GM23248 (cell line): Measurements from ENCODE around the gene AOPEP. TPM values are rescaled to one million over a fixed set of nuclear protein-coding genes. Genes with fewer than 3 reads are reported as not detected.

ENCODE experiments used
- DNase-seq: peaks from one replicate; pipeline ENCODE4 v3.0.0-alpha.2; 2015
- H2AFZ ChIP-seq: fragments of 200-600 bp; sonication (generic); 2 replicates; pipeline ENCODE4 v1.6.1; 2016; ENCODE audit warnings: antibody characterized with exemption
- H3F3A ChIP-seq: fragments of 200-600 bp; sonication (generic); 2 replicates; pipeline ENCODE4 v1.6.1; 2016; ENCODE audit warnings: mild to moderate bottlenecking, antibody characterized with exemption, mixed run types; ENCODE audit not compliant: insufficient read depth
- H3K27ac ChIP-seq: fragments of 200-600 bp; sonication (generic); 2 replicates; pipeline ENCODE4 v1.5.1; 2016; ENCODE audit warnings: mild to moderate bottlenecking
- H3K27me3 ChIP-seq: fragments of 200-600 bp; sonication (generic); replicated peaks from 2 replicates; pipeline ENCODE4 v1.6.1; 2016; ENCODE audit warnings: mild to moderate bottlenecking; ENCODE audit not compliant: insufficient read depth
- H3K36me3 ChIP-seq: fragments of 200-600 bp; sonication (generic); 2 replicates; pipeline ENCODE4 v1.6.1; 2016; ENCODE audit warnings: low read depth, mild to moderate bottlenecking
- H3K4me1 ChIP-seq: fragments of 200-600 bp; sonication (generic); 2 replicates; pipeline ENCODE4 v1.6.1; 2016; ENCODE audit warnings: mild to moderate bottlenecking; ENCODE audit not compliant: insufficient read depth
- H3K4me2 ChIP-seq: fragments of 200-600 bp; sonication (generic); one replicate; pipeline ENCODE4 v1.6.1; 2016; ENCODE audit warnings: mild to moderate bottlenecking; ENCODE audit not compliant: unreplicated experiment
- H3K4me3 ChIP-seq: fragments of 200-600 bp; sonication (generic); 2 replicates; pipeline ENCODE4 v1.5.1; 2016; ENCODE audit warnings: mild to moderate bottlenecking
- H3K79me2 ChIP-seq: fragments of 200-600 bp; sonication (generic); 2 replicates; pipeline ENCODE4 v1.6.1; 2016; ENCODE audit warnings: mild to moderate bottlenecking; ENCODE audit not compliant: insufficient read depth
- H3K9ac ChIP-seq: fragments of 200-600 bp; sonication (generic); 2 replicates; pipeline ENCODE4 v1.6.1; 2016; ENCODE audit warnings: mild to moderate bottlenecking
- H3K9me2 ChIP-seq: fragments of 200-600 bp; sonication (generic); 2 replicates; pipeline ENCODE4 v1.6.1; 2016; ENCODE audit warnings: mixed run types, mild to moderate bottlenecking, moderate library complexity; ENCODE audit not compliant: insufficient read depth
- H3K9me3 ChIP-seq: fragments of 200-600 bp; sonication (generic); one replicate; pipeline ENCODE4 v1.6.1; 2017; ENCODE audit warnings: low read depth
- H4K20me1 ChIP-seq: fragments of 200-600 bp; sonication (generic); 2 replicates; pipeline ENCODE4 v1.6.0; 2016; ENCODE audit not compliant: insufficient read depth
- EZH2 ChIP-seq: fragments of 200-600 bp; sonication (generic); IDR thresholded peaks from 2 replicates; pipeline ENCODE4 v1.6.1; 2018; ENCODE audit warnings: antibody characterized with exemption, mild to moderate bottlenecking; ENCODE audit not compliant: insufficient read depth, poor library complexity, severe bottlenecking
- EZH2phosphoT487 ChIP-seq: fragments of 200-600 bp; sonication (generic); IDR thresholded peaks from 2 replicates; pipeline ENCODE4 v1.6.1; 2018; ENCODE audit warnings: antibody characterized with exemption, moderate library complexity, mild to moderate bottlenecking, low read depth; ENCODE audit not compliant: insufficient read depth
- WGBS, 2 experiments: methylation state at CpG; one replicate each; pipeline ENCODE4 v1.1.6; 2015 to 2017; ENCODE audit warnings: low lambda C conversion rate in 2 of 2, low coverage in 1 of 2; ENCODE audit errors: missing lambda C conversion rate in 2 of 2; 5-methylcytosine and 5-hydroxymethylcytosine counted together
- in situ Hi-C: fragments of 300-500 bp; cut with MboI; formaldehyde crosslinking; loops from 2 replicates; pipeline ENCODE4 v1.15.0; 2020
- polyA plus RNA-seq: library from polyadenylated mRNA; unstranded; fragments of >200 nt; fragmentation: Nextera tagmentation; extraction: Ambion mirVana; gene quantifications from 2 replicates; pipeline ENCODE4 v1.2.1, GENCODE V29; 2016
- total RNA-seq: library from RNA; depleted of rRNA; stranded (reverse); fragments of >200 nt; shearing (Covaris generic); gene quantifications from 2 replicates; pipeline ENCODE4 v1.2.3, GENCODE V29; 2014

Gene AOPEP
- total and polyA plus RNA-seq, 2 experiments from 2014 or later, result 90.0 to 120 TPM

- peak overlapping the region; percentile 53; the same call in 1 of the 2 replicates for H2AFZ ChIP-seq
- peak overlapping the region; percentile 92 for H3K27ac ChIP-seq
- H4K20me1 ChIP-seq, result no peaks in the 10 kb centered on the region
- peaks cover 17% of the 10 kb centered on the region for H3F3A ChIP-seq
- TF ChIP-seq EZH2 (no peak), EZH2phosphoT487 (no peak)
- DNase-seq, result peak; percentile 94
- 40 to 41% methylated on average over 11 of the region's 11 CpGs for WGBS, 2 experiments
- H3K9me2 ChIP-seq, result no peaks in the 10 kb centered on the region
- H3K4me2 ChIP-seq, result peak overlapping the region; percentile 55
- peaks cover 48% of the 10 kb centered on the region for H3K4me1 ChIP-seq
- H3K27me3 ChIP-seq, result no peaks in the 10 kb centered on the region
- no peaks in the 10 kb centered on the region for H3K9me3 ChIP-seq
- peak overlapping the region; percentile 76 for H3K9ac ChIP-seq
- in situ Hi-C loops, result no loop called here
- H3K4me3 ChIP-seq, result no peak overlapping the region
- H3K36me3 ChIP-seq, result no peaks in the 10 kb centered on the region
- no peaks in the 10 kb centered on the region for H3K79me2 ChIP-seq
These were observed 135.2 kb downstream of the AOPEP start for GRCh38 chr9:94861589-94862272.

DNA sequence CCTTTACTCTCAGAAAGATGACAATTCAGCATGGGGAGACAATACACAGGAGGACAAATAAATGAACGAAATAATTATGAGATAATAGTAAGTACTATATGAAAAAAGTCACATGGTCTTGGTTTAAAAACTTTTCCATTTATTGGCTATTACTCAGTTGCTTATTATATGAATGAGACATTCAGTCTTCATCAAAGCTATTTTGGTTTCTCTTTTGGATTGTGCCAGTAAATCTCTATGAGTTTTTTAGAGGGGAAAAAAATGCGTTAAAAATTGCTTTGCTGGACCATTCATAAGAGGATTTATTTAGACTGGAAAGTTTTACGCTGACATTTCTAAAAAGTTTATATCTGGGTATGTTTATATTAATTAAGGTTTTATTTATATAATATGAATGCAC lies 137.7 kb downstream of the AOPEP start:
- H3K27ac ChIP-seq, result peak overlapping the region; percentile 99; the same call in 1 of the 2 replicates
- peaks cover 38% of the 10 kb centered on the region for H3F3A ChIP-seq
- H3K9me2 ChIP-seq, result no peaks in the 10 kb centered on the region
- peak; percentile 52 for DNase-seq
- no peaks in the 10 kb centered on the region for H3K36me3 ChIP-seq
- no peak for TF ChIP-seq EZH2phosphoT487
- no peak for TF ChIP-seq EZH2
- H4K20me1 ChIP-seq, result no peaks in the 10 kb centered on the region
- 8 to 13% methylated on average over 3 of the region's 3 CpGs for WGBS, 2 experiments
- H3K4me2 ChIP-seq, result peak overlapping the region; percentile 72
- no peaks in the 10 kb centered on the region for H3K9me3 ChIP-seq
- H3K9ac ChIP-seq, result peak overlapping the region; percentile 88
- no peaks in the 10 kb centered on the region for H3K79me2 ChIP-seq
- peaks cover 71% of the 10 kb centered on the region for H3K4me1 ChIP-seq
- in situ Hi-C loops, result no loop called here
- no peaks in the 10 kb centered on the region for H3K27me3 ChIP-seq
- H3K4me3 ChIP-seq, result peak overlapping the region; percentile 25; the same call in 1 of the 2 replicates
- no peak overlapping the region for H2AFZ ChIP-seq

DNA sequence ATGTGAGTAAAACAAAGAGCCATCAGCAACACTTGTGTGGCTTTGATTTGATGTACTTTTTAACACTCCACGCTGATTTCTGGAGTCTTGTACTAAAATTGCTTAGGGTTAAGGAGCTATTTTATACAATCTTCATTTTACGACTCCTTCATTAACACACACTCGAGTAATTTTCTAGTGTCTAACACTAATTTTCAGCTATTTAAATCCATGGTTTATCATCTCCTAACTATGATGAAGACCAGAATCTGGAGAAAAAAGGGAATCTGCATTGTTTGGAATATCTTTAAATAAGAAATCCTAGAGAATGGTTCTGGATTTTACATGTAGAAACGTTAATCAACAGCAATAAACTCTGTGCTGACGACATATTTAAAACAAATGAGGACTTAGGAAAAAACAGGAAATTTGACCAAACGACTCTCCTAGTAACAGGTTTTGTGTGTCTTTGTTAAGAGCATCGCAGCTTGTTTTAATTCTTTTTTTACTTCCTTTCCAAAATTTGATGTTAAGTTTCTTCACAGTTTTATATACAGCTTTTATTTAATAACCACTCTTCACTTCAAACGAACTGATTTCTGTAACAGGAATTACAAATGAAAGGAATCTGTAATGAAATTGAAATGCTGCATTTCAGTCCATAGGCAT lies 138.5 kb downstream of the AOPEP start:
- in situ Hi-C loops, result no loop called here
- Histone ChIP-seq H3F3A (peaks cover 45% of the 10 kb centered on the region), H3K79me2 (no peaks in the 10 kb centered on the region), H3K36me3 (no peaks in the 10 kb centered on the region), H3K4me1 (peaks cover 79% of the 10 kb centered on the region), H3K9ac (peak overlapping the region; percentile 88), H3K4me2 (peak overlapping the region; percentile 72), H3K9me3 (no peaks in the 10 kb centered on the region), H3K9me2 (no peaks in the 10 kb centered on the region), H3K27me3 (no peaks in the 10 kb centered on the region), H3K4me3 (peak overlapping the region; percentile 40), H2AFZ (peak overlapping the region; percentile 65), H3K27ac (peak overlapping the region; percentile 99), H4K20me1 (no peaks in the 10 kb centered on the region)
- TF ChIP-seq EZH2 (no peak), EZH2phosphoT487 (no peak)
- 11% methylated on average over 8 of the region's 8 CpGs for WGBS, 2 experiments
- peak; percentile 28 for DNase-seq

DNA sequence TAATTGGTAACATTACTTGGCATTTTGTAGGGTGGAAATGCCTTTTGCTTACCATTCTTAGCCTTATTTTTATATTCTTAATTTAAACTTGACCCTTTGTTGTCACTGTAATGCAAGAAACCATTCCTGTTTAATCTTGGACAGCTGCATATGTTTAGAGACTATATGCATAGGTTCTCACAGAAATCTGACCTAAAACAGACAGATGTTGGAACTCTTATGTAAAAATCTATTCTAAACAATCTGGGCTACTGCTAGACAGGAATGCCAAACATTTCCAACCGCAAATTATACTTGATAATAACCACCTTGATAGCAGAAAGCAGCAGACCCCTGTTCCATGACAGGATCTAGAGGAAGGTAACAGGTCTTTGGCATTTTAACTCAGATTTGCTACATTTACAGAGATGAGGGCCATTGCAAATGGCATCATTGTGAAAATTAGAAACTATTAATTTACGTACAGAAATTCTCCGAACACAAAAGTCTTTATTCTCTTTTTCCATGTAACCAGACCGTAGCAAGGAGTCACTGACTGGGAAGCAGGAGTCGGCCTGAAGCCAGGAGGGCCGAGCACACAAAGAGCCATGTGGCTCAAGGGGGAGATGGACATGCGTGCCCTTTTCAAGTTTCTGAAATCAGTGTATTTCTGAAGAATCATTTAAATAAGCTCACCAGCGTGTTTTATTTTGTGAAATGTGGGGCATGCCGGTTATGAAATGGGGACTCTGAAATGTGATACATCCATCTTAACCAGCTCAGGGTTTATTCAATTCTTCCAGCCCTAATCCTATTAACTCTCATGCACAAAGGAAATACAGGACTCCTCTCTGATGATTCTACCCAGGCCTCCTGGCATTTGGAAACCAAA lies 139.3 kb downstream of the AOPEP start:
- Histone ChIP-seq H3K4me1 (peaks cover 85% of the 10 kb centered on the region), H3K27ac (peak overlapping the region; percentile 99), H4K20me1 (no peaks in the 10 kb centered on the region), H3K9me2 (no peaks in the 10 kb centered on the region), H3K79me2 (no peaks in the 10 kb centered on the region), H3K27me3 (no peaks in the 10 kb centered on the region), H3K4me2 (peak overlapping the region; percentile 72), H3K36me3 (no peaks in the 10 kb centered on the region), H3K9me3 (no peaks in the 10 kb centered on the region), H3K9ac (peak overlapping the region; percentile 88), H3F3A (peaks cover 52% of the 10 kb centered on the region), H2AFZ (peak overlapping the region; percentile 65), H3K4me3 (peak overlapping the region; percentile 40)
- no peak for TF ChIP-seq EZH2phosphoT487
- no peak for TF ChIP-seq EZH2
- in situ Hi-C loops, result no loop called here
- DNase-seq, result peak; percentile 67
- WGBS, 2 experiments, result 9 to 17% methylated on average over 9 of the region's 9 CpGs
